HG02981 (cell line): ENCODE results near the gene KPNA2.

Source experiments
- ATAC-seq: cut with Tn5 transposase; IDR thresholded peaks from one replicate; pipeline ENCODE4 v1.9.1; 2021; ENCODE audit warnings: mild to moderate bottlenecking, moderate library complexity; ENCODE audit not compliant: unreplicated experiment

KPNA2 gene

GRCh38 chr17:68095205-68095811, 59.8 kb downstream of the KPNA2 start:
- ATAC-seq = no peak

GRCh38 chr17:68096111-68096510, 60.6 kb downstream of the KPNA2 start:
- no peak for ATAC-seq
